Liver (tissue), 3 donors: Measurements from ENCODE around the gene DNAJC5.

Experiments used
- MAX ChIP-seq: IDR thresholded peaks from 2 replicates; pipeline ENCODE4 v1.6.1; 2016; ENCODE audit warnings: antibody characterized with exemption
- RAD21 ChIP-seq, 2 donors: IDR thresholded peaks; 2 replicates each; pipeline ENCODE4 v1.6.1; 2016; ENCODE audit warnings: antibody characterized with exemption in 2 of 2, mild to moderate bottlenecking in 2 of 2
- SP1 ChIP-seq: IDR thresholded peaks from 2 replicates; pipeline ENCODE4 v1.6.1; 2018; ENCODE audit warnings: antibody characterized with exemption, mild to moderate bottlenecking
- TF ChIP-seq, protein P1 (sequence below): fragments of 150-350 bp; IDR thresholded peaks from 2 replicates; pipeline ENCODE4 v1.5.1; 2017; ENCODE audit warnings: improper control_type of control experiment, low read depth, low read length; ENCODE audit not compliant: missing input control
- donor health status: healthy.
- donor health status: healthy.

DNA sequence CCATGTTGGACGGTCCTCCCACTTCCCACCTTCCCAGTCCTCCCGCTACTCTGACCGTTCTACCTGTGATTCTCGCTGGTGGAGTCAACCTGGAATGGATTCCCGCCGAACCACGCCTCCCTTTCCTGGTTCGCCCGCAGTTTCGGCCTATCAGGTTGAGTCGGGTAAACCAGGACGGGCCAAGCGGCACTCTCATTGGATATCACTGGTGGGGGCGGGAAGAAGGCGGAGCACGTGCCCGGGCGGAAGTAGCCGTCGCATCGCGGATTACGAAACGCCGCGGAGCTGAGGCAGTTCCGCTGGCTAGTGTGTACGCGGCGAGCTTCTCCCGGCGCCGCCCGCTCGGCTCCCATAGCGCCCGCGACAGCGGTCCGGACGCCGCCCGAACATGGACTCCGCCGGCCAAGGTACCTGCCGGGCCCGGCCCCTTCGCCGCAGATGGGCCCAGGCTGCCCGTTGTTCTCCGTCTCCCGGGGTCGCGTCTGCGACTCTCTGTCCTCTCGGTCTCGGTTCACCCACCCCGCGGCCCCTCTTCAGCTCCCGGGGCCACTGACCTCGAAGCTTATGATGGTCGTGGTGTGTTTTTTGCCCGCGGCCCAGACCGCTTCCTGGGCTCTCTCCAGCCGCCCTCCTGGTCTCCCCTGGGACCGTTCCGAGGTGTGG is 29.8 kb upstream of the DNAJC5 start, which contains the start of gene TPD52L2:
- TF ChIP-seq, protein P1, sequence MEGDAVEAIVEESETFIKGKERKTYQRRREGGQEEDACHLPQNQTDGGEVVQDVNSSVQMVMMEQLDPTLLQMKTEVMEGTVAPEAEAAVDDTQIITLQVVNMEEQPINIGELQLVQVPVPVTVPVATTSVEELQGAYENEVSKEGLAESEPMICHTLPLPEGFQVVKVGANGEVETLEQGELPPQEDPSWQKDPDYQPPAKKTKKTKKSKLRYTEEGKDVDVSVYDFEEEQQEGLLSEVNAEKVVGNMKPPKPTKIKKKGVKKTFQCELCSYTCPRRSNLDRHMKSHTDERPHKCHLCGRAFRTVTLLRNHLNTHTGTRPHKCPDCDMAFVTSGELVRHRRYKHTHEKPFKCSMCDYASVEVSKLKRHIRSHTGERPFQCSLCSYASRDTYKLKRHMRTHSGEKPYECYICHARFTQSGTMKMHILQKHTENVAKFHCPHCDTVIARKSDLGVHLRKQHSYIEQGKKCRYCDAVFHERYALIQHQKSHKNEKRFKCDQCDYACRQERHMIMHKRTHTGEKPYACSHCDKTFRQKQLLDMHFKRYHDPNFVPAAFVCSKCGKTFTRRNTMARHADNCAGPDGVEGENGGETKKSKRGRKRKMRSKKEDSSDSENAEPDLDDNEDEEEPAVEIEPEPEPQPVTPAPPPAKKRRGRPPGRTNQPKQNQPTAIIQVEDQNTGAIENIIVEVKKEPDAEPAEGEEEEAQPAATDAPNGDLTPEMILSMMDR, result no peak
- peak; percentile 89 for TF ChIP-seq SP1
- TF ChIP-seq MAX, result peak; percentile 90
- TF ChIP-seq RAD21 (IDR thresholded peaks at IDR 0.05), result peak; percentile 17 to 50
